Panc1 (cell line): Measurements from ENCODE around the gene HDLBP.

Source experiments
- CTCF ChIP-seq: fragments of 450-650 bp; IDR thresholded peaks from 2 replicates; pipeline ENCODE4 v1.5.1; 2017; ENCODE audit warnings: mild to moderate bottlenecking
- POLR2AphosphoS5 ChIP-seq: IDR thresholded peaks from 2 replicates; pipeline ENCODE4 v1.6.1; 2012; ENCODE audit warnings: mild to moderate bottlenecking, low read depth, low read length, moderate library complexity
- TCF7L2 ChIP-seq: IDR thresholded peaks from 2 replicates; pipeline ENCODE4 v1.6.1; 2011; ENCODE audit warnings: mild to moderate bottlenecking, low read depth, low read length, inconsistent platforms

- TF ChIP-seq CTCF, result no peak
- TF ChIP-seq POLR2AphosphoS5, result no peak
- no peak for TF ChIP-seq TCF7L2
Observed at GRCh38 chr2:241185961-241186360, 129.5 kb downstream of the HDLBP start.
